HG03575 (cell line): ENCODE results near the gene GPHN.
"Not testable (repeated sequence)": the region's sequence is repeated elsewhere in the genome, so short reads cannot be mapped to it uniquely, and the experiment has no call there.

Source experiments
- ATAC-seq: cut with Tn5 transposase; IDR thresholded peaks from one replicate; pipeline ENCODE4 v1.9.1; 2021; ENCODE audit not compliant: unreplicated experiment, insufficient number of reproducible peaks, low FRiP score; ENCODE audit errors: extremely low read depth

The GPHN gene

GRCh38 chr14:66724996-66725395 is 217.0 kb downstream of the GPHN start:
- no peak for ATAC-seq

- not testable (repeated sequence) for ATAC-seq
Observed at GRCh38 chr14:66731298-66731697, 223.4 kb downstream of the GPHN start.

- ATAC-seq: no peak
Observed at GRCh38 chr14:66735853-66736252, 227.9 kb downstream of the GPHN start.

- ATAC-seq: no peak
Observed at GRCh38 chr14:66739826-66740225, 231.9 kb downstream of the GPHN start.

- ATAC-seq: no peak
Observed at GRCh38 chr14:66745078-66745477, 237.1 kb downstream of the GPHN start.

GRCh38 chr14:66746316-66747006 is 238.5 kb downstream of the GPHN start:
- ATAC-seq: no peak

- no peak for ATAC-seq
Observed at GRCh38 chr14:66752109-66752508, 244.2 kb downstream of the GPHN start.

- no peak for ATAC-seq
Observed at GRCh38 chr14:66758031-66758613, 250.2 kb downstream of the GPHN start.

GRCh38 chr14:66772146-66772545 is 264.2 kb downstream of the GPHN start:
- ATAC-seq: no peak

GRCh38 chr14:66782853-66783252 is 274.9 kb downstream of the GPHN start:
- no peak for ATAC-seq

- ATAC-seq: no peak
Observed at GRCh38 chr14:66790101-66790500, 282.2 kb downstream of the GPHN start.

GRCh38 chr14:66802962-66803361 is 295.0 kb downstream of the GPHN start:
- ATAC-seq: no peak

GRCh38 chr14:66804141-66804540 is 296.2 kb downstream of the GPHN start:
- ATAC-seq: no peak

- no peak for ATAC-seq
Observed at GRCh38 chr14:66813636-66814035, 305.7 kb downstream of the GPHN start.

GRCh38 chr14:66815687-66816086 is 307.7 kb downstream of the GPHN start:
- ATAC-seq: no peak

GRCh38 chr14:66824251-66824650 is 316.3 kb downstream of the GPHN start:
- no peak for ATAC-seq

- ATAC-seq: no peak
Observed at GRCh38 chr14:66827182-66827581, 319.2 kb downstream of the GPHN start.

- ATAC-seq: no peak
Observed at GRCh38 chr14:66831173-66831572, 323.2 kb downstream of the GPHN start.

- ATAC-seq: no peak
Observed at GRCh38 chr14:66833816-66834215, 325.9 kb downstream of the GPHN start.

- ATAC-seq: not testable (repeated sequence)
Observed at GRCh38 chr14:66837436-66837835, 329.5 kb downstream of the GPHN start.
